Suprapubic skin (tissue), 4 donors: ENCODE data around the gene EPB41L2.

Source experiments
- POLR2A ChIP-seq, 2 donors: fragments of 450-650 bp; IDR thresholded peaks; one replicate each; pipeline ENCODE4 v1.6.1; 2017; ENCODE audit warnings: antibody characterized with exemption in 2 of 2, mild to moderate bottlenecking in 2 of 2, moderate library complexity in 2 of 2
- POLR2AphosphoS5 ChIP-seq, 3 donors: sonication (generic); formaldehyde crosslinking; IDR thresholded peaks; one replicate each; pipeline ENCODE4 v1.6.1; 2017; ENCODE audit warnings: antibody characterized with exemption in 3 of 3
- TF ChIP-seq, protein P1 (sequence below), 2 donors: fragments of 200-600 bp in 1 of 2; fragments of 450-650 bp in 1 of 2; sonication (generic) in 1 of 2; IDR thresholded peaks; one replicate each; pipeline ENCODE4 v1.5.1; 2016 to 2019; ENCODE audit warnings: antibody characterized with exemption in 2 of 2, mild to moderate bottlenecking in 1 of 2, moderate library complexity in 1 of 2

DNA sequence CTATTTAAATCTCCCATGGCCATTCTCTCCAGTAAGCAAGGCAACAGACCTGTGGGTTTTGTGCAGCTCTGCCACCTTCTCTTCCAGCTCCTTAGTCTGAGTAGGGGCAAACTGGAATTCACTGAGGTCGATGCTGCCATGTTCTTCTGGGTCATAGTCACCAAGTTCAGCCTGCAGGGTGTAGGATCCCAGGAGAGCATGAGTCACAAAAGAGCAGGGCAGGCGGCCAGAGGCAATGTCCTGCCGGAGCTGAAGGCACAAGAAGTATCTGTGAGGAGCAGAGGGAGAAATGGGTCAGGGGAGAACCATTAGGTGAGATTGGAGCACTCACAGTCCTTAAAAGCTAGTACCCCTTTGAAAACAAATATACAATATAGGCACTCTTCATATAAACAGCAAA lies 162.1 kb downstream of the EPB41L2 start:
- TF ChIP-seq, protein P1, sequence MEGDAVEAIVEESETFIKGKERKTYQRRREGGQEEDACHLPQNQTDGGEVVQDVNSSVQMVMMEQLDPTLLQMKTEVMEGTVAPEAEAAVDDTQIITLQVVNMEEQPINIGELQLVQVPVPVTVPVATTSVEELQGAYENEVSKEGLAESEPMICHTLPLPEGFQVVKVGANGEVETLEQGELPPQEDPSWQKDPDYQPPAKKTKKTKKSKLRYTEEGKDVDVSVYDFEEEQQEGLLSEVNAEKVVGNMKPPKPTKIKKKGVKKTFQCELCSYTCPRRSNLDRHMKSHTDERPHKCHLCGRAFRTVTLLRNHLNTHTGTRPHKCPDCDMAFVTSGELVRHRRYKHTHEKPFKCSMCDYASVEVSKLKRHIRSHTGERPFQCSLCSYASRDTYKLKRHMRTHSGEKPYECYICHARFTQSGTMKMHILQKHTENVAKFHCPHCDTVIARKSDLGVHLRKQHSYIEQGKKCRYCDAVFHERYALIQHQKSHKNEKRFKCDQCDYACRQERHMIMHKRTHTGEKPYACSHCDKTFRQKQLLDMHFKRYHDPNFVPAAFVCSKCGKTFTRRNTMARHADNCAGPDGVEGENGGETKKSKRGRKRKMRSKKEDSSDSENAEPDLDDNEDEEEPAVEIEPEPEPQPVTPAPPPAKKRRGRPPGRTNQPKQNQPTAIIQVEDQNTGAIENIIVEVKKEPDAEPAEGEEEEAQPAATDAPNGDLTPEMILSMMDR (IDR thresholded peaks at IDR 0.05), result no peak
- no peak for TF ChIP-seq POLR2A (IDR thresholded peaks at IDR 0.05)
- TF ChIP-seq POLR2AphosphoS5 (IDR thresholded peaks at IDR 0.05), result no peak
